SK-N-SH treated with all-trans-retinoic acid at 6 μM for 48 hours (cell line): ENCODE results near the gene ADGRV1.

ENCODE experiments used
- ATAC-seq: fragments of 200-7000 bp; cut with Tn5 transposase; 3 replicates; pipeline ENCODE4 v1.9.1; 2020; ENCODE audit warnings: mild to moderate bottlenecking, moderate library complexity
- BACH2 ChIP-seq: fragments of 250-450 bp; sonication (Bioruptor Pico); IDR thresholded peaks from 2 replicates; pipeline ENCODE4 v1.9.0; 2021; ENCODE audit warnings: mild to moderate bottlenecking, borderline replicate concordance
- CREB5 ChIP-seq: fragments of 250-450 bp; sonication (Bioruptor Pico); IDR thresholded peaks from 2 replicates; pipeline ENCODE4 v1.5.1; 2020; ENCODE audit warnings: low read depth, mild to moderate bottlenecking, moderate library complexity
- CSDC2 ChIP-seq: fragments of 250-450 bp; sonication (Bioruptor Pico); IDR thresholded peaks from 2 replicates; pipeline ENCODE4 v1.5.0; 2020; ENCODE audit warnings: mild to moderate bottlenecking, moderate library complexity
- CSRNP3 ChIP-seq: fragments of 250-450 bp; sonication (Bioruptor Pico); IDR thresholded peaks from 2 replicates; pipeline ENCODE4 v1.5.1; 2021; ENCODE audit warnings: mild to moderate bottlenecking, moderate library complexity
- ESRRG ChIP-seq: fragments of 250-450 bp; sonication (Bioruptor Pico); IDR thresholded peaks from 2 replicates; pipeline ENCODE4 v1.6.1; 2021; ENCODE audit warnings: mild to moderate bottlenecking
- ISL1 ChIP-seq: fragments of 250-450 bp; sonication (Bioruptor Pico); IDR thresholded peaks from 2 replicates; pipeline ENCODE4 v2.1.2; 2022; ENCODE audit warnings: mild to moderate bottlenecking, moderate library complexity
- OSR1 ChIP-seq: fragments of 250-450 bp; sonication (Bioruptor Pico); IDR thresholded peaks from 2 replicates; pipeline ENCODE4 v1.8.0; 2022; ENCODE audit warnings: moderate library complexity, mild to moderate bottlenecking, inconsistent platforms
- PATZ1 ChIP-seq: fragments of 250-450 bp; sonication (Bioruptor Pico); IDR thresholded peaks from 2 replicates; pipeline ENCODE4 v1.8.0; 2020; ENCODE audit warnings: mild to moderate bottlenecking, moderate library complexity, borderline replicate concordance
- POU6F1 ChIP-seq: fragments of 250-450 bp; sonication (Bioruptor Pico); IDR thresholded peaks from 2 replicates; pipeline ENCODE4 v1.8.0; 2021; ENCODE audit warnings: low read depth, mild to moderate bottlenecking, moderate library complexity, borderline replicate concordance
- SNAI2 ChIP-seq: fragments of 250-450 bp; sonication (Bioruptor Pico); IDR thresholded peaks from 2 replicates; pipeline ENCODE4 v1.5.0; 2020; ENCODE audit warnings: mild to moderate bottlenecking, moderate library complexity
- TCF4 ChIP-seq: fragments of 250-450 bp; sonication (Bioruptor Pico); IDR thresholded peaks from 2 replicates; pipeline ENCODE4 v1.8.0; 2021; ENCODE audit warnings: mild to moderate bottlenecking, moderate library complexity, borderline replicate concordance
- TOX ChIP-seq: fragments of 250-450 bp; sonication (Bioruptor Pico); IDR thresholded peaks from 2 replicates; pipeline ENCODE4 v1.8.0; 2021; ENCODE audit warnings: mild to moderate bottlenecking, moderate library complexity, borderline replicate concordance
- TSHZ2 ChIP-seq: fragments of 250-450 bp; sonication (Bioruptor Pico); IDR thresholded peaks from 2 replicates; pipeline ENCODE4 v1.5.0; 2020; ENCODE audit warnings: mild to moderate bottlenecking, moderate library complexity
- ZFP3 ChIP-seq: fragments of 250-450 bp; sonication (Bioruptor Pico); IDR thresholded peaks from 2 replicates; pipeline ENCODE4 v1.5.0; 2020; ENCODE audit warnings: mild to moderate bottlenecking, moderate library complexity
- ZFP30 ChIP-seq: fragments of 450-650 bp; formaldehyde crosslinking; IDR thresholded peaks from 2 replicates; pipeline ENCODE4 v1.5.0; 2022; ENCODE audit warnings: mild to moderate bottlenecking, moderate library complexity
- ZNF565 ChIP-seq: fragments of 450-650 bp; formaldehyde crosslinking; conservative IDR thresholded peaks from 2 replicates; pipeline ENCODE4 v1.5.0; 2020; ENCODE audit warnings: low read depth, mild to moderate bottlenecking, moderate library complexity
- ZNF8 ChIP-seq: fragments of 450-650 bp; formaldehyde crosslinking; IDR thresholded peaks from 2 replicates; pipeline ENCODE4 v1.5.0; 2020; ENCODE audit warnings: mild to moderate bottlenecking, moderate library complexity

ADGRV1 gene

GRCh38 chr5:90626493-90626892 is 67.9 kb downstream of the ADGRV1 start:
- TF ChIP-seq ZNF8 (CRISPR knock-in tag) = no peak
- no peak for TF ChIP-seq TCF4 (CRISPR knock-in tag)
- TF ChIP-seq ESRRG = no peak
- no peak for TF ChIP-seq ZFP3 (CRISPR knock-in tag)
- no peak for TF ChIP-seq SNAI2
- TF ChIP-seq TOX (CRISPR knock-in tag) = no peak
- TF ChIP-seq TSHZ2 (CRISPR knock-in tag) = no peak
- no peak for TF ChIP-seq OSR1
- no peak for TF ChIP-seq ZFP30
- TF ChIP-seq BACH2 (CRISPR knock-in tag) = no peak
- no peak for TF ChIP-seq PATZ1 (CRISPR knock-in tag)
- TF ChIP-seq POU6F1 (CRISPR knock-in tag) = no peak
- ATAC-seq = no peak

- no peak for TF ChIP-seq ISL1 (CRISPR knock-in tag)
- no peak for TF ChIP-seq ZNF8 (CRISPR knock-in tag)
- TF ChIP-seq ZNF565 (CRISPR knock-in tag) = no peak
- no peak for TF ChIP-seq ESRRG
- ATAC-seq = no peak
Measured at GRCh38 chr5:90628492-90628891, 69.9 kb downstream of the ADGRV1 start.

- ATAC-seq = no peak
- TF ChIP-seq ZFP3 (CRISPR knock-in tag) = no peak
- no peak for TF ChIP-seq POU6F1 (CRISPR knock-in tag)
- no peak for TF ChIP-seq TSHZ2 (CRISPR knock-in tag)
- no peak for TF ChIP-seq TOX (CRISPR knock-in tag)
- TF ChIP-seq CSDC2 (CRISPR knock-in tag) = no peak
- no peak for TF ChIP-seq CREB5 (CRISPR knock-in tag)
- TF ChIP-seq CSRNP3 = no peak
Measured at GRCh38 chr5:90632791-90633190, 74.2 kb downstream of the ADGRV1 start.
